HG03060 (cell line): ENCODE data around the gene HASPIN.

Experiments used
- ATAC-seq: cut with Tn5 transposase; IDR thresholded peaks from one replicate; pipeline ENCODE4 v1.9.1; 2021; ENCODE audit warnings: low read depth, moderate number of reproducible peaks; ENCODE audit not compliant: unreplicated experiment

HASPIN gene

GRCh38 chr17:3723556-3724377 is at the start of gene HASPIN:
Gene HASPIN (plus strand): TSS chr17:3723903. CDS start chr17:3723936, 33 bp downstream.
- peak; percentile 73 for ATAC-seq

- ATAC-seq: no peak
These were observed 47.8 kb upstream of the HASPIN start for GRCh38 chr17:3675886-3676285.

GRCh38 chr17:3678095-3678820 is 45.4 kb upstream of the HASPIN start:
- no peak for ATAC-seq

- ATAC-seq: no peak
These were observed 44.7 kb upstream of the HASPIN start for GRCh38 chr17:3678821-3679530.

- ATAC-seq: no peak
These were observed 44.1 kb upstream of the HASPIN start for GRCh38 chr17:3679531-3680126.

GRCh38 chr17:3681057-3681456 is 42.6 kb upstream of the HASPIN start:
- ATAC-seq: no peak

GRCh38 chr17:3681565-3681964 is 42.1 kb upstream of the HASPIN start:
- no peak for ATAC-seq

GRCh38 chr17:3682033-3682432 is 41.7 kb upstream of the HASPIN start:
- no peak for ATAC-seq

- ATAC-seq: no peak
These were observed 40.6 kb upstream of the HASPIN start for GRCh38 chr17:3683054-3683511.

GRCh38 chr17:3685174-3685573 is 38.5 kb upstream of the HASPIN start:
- no peak for ATAC-seq

- ATAC-seq: no peak
These were observed 35.6 kb upstream of the HASPIN start for GRCh38 chr17:3688027-3688553.

GRCh38 chr17:3688852-3689261 is 34.8 kb upstream of the HASPIN start:
- no peak for ATAC-seq

GRCh38 chr17:3689262-3690093 is 34.2 kb upstream of the HASPIN start:
- ATAC-seq: no peak

GRCh38 chr17:3690094-3690715 is 33.5 kb upstream of the HASPIN start:
- no peak for ATAC-seq

- no peak for ATAC-seq
These were observed 32.1 kb upstream of the HASPIN start for GRCh38 chr17:3691617-3692067.

- ATAC-seq: no peak
These were observed 31.4 kb upstream of the HASPIN start for GRCh38 chr17:3692346-3692745.

- no peak for ATAC-seq
These were observed 30.6 kb upstream of the HASPIN start for GRCh38 chr17:3693141-3693540.

- peak; percentile 44 for ATAC-seq
These were observed 29.9 kb upstream of the HASPIN start for GRCh38 chr17:3693829-3694231.

GRCh38 chr17:3695129-3695722 is 28.5 kb upstream of the HASPIN start:
- ATAC-seq: no peak
